GM12873 (cell line): ENCODE measurements around the gene PTMS.

Source experiments
- TF ChIP-seq, protein P1 (sequence below): IDR thresholded peaks from 2 replicates; pipeline ENCODE4 v1.5.1; 2012; ENCODE audit warnings: low read depth, mild to moderate bottlenecking, moderate library complexity, low read length, control low read depth; ENCODE audit not compliant: insufficient read depth; ENCODE audit errors: missing control alignments

The PTMS gene

GRCh38 chr12:6757028-6757690 lies 9.0 kb upstream of the PTMS start:
- TF ChIP-seq, protein P1, sequence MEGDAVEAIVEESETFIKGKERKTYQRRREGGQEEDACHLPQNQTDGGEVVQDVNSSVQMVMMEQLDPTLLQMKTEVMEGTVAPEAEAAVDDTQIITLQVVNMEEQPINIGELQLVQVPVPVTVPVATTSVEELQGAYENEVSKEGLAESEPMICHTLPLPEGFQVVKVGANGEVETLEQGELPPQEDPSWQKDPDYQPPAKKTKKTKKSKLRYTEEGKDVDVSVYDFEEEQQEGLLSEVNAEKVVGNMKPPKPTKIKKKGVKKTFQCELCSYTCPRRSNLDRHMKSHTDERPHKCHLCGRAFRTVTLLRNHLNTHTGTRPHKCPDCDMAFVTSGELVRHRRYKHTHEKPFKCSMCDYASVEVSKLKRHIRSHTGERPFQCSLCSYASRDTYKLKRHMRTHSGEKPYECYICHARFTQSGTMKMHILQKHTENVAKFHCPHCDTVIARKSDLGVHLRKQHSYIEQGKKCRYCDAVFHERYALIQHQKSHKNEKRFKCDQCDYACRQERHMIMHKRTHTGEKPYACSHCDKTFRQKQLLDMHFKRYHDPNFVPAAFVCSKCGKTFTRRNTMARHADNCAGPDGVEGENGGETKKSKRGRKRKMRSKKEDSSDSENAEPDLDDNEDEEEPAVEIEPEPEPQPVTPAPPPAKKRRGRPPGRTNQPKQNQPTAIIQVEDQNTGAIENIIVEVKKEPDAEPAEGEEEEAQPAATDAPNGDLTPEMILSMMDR = no peak

- TF ChIP-seq, protein P1 = no peak
These were observed 7.6 kb upstream of the PTMS start for GRCh38 chr12:6758506-6759095.

GRCh38 chr12:6759741-6760140 lies 6.4 kb upstream of the PTMS start:
- TF ChIP-seq, protein P1 = no peak

DNA sequence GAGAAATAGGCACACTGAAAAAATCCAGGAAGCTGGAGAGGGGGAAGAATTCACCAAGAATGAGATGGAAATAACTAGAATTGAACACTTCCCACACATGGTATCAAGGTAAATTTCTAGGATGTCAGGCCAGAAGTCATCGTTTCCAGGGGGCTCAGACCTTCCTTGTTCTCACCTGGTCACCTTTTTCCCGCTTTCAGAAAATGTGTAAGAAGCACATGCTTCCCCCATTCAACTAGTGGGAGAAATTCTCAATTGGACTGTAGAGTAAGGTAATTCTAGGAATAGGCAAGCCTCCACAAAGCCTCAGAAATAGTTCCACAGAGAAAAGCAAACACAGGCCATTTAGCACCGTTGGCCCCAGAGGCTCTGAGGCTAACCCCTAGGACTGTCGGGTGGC lies 2.8 kb upstream of the PTMS start:
- TF ChIP-seq, protein P1 = no peak

DNA sequence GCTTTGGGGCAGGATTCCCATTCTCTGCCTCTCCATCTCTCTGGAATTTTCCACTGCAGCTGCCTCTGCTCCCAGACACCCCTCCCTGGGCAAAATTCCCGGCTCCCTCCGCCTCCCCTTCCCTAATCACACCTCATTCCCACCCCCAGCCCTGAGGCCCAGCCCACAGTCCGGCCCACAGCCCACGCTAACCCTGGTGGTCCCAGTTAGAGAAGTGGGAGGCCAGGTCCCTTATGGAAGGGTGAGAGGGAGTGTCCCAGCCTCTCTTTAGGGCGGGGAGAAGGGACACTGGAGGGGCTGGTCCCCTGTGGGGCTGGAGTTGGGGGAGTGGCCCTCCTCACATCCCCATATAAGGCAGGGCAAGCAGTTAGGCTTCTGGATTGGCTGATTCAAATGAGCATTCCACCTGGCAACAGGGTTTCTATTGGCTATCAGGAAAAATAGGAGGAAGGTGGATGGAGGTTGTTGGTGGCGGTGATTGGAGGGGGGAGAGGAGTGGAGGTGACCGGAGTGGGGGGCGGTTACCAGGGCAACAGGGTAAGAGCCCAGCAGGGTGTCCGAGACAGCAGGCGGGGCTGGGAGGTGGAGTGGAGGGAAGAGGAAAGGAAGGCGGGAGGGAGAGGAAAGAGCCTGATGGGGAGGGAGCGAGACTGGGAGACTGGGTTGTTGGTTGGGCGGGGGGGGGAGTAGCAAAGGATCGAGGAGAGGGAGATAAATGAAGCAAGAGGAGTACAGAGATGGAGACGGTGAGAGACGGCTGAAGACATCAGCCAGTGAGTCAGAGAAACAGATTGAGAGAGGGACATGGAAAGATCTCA lies 1.9 kb upstream of the PTMS start:
- TF ChIP-seq, protein P1 = no peak

DNA sequence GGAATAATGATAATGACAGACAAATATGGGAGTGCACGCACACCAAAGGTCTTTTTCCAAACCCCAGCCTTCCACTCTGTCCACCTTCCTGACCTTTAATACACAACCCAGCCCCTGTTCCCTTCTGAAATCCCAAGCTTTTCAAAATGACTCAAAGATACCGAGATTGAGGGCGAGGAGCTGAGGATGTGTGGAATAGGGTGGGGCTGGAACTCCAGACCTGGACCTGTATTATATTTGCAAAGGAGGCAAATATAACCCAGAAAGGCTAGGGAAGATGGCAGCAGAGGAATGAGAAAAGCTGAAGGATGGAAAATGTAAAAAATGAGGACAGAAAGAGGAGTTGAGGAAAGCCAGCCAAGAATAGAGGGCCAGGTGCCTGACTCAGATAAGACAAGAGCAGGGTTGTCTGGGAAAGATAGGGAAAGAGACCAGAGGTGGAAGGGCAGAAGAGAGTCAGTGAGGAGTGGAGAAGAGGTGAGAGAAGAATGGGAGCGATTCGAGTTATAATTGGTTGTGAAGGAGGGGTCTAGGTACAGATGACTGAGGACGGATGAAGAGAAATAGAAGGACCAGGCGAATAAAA lies 1.0 kb upstream of the PTMS start:
- TF ChIP-seq, protein P1 = no peak
